K562 (cell line): ENCODE data around the gene AFF1. TPM values are rescaled to one million over a fixed set of nuclear protein-coding genes. Genes with fewer than 3 reads are reported as not detected.

Experiments
- BCOR ChIP-seq: fragments of 450-650 bp; IDR thresholded peaks from 2 replicates; pipeline ENCODE4 v1.6.1; 2016
- FOXO4 ChIP-seq: fragments of 450-650 bp; formaldehyde crosslinking; IDR thresholded peaks from 2 replicates; pipeline ENCODE4 v1.4.0; 2020; ENCODE audit warnings: mild to moderate bottlenecking, moderate library complexity
- HNRNPUL1 ChIP-seq: fragments of 200-400 bp; formaldehyde crosslinking; IDR thresholded peaks from 2 replicates; pipeline ENCODE4 v1.6.1; 2017; ENCODE audit warnings: low read length
- ILK ChIP-seq: fragments of 450-650 bp; IDR thresholded peaks from 2 replicates; pipeline ENCODE4 v1.6.1; 2016; ENCODE audit warnings: missing genetic modification characterization, low read depth, mild to moderate bottlenecking, missing compliant biosample characterization, moderate library complexity, borderline replicate concordance
- MXI1 ChIP-seq: IDR thresholded peaks from 2 replicates; pipeline ENCODE4 v1.6.1; 2011; ENCODE audit warnings: low read depth, mild to moderate bottlenecking, improper control_type of control experiment, low read length
- NR4A1 ChIP-seq, 2 experiments: fragments of 250-450 bp in 1 of 2; fragments of 450-650 bp in 1 of 2; sonication (Bioruptor Pico) in 1 of 2; IDR thresholded peaks; 2 replicates each; pipeline versions ENCODE4 v1.4.0 to v1.6.1; 2016 to 2020; ENCODE audit warnings: mild to moderate bottlenecking in 2 of 2, missing compliant biosample characterization in 1 of 2, missing genetic modification characterization in 1 of 2, moderate library complexity in 1 of 2
- PHF21A ChIP-seq: fragments of 450-650 bp; IDR thresholded peaks from 2 replicates; pipeline ENCODE4 v1.6.1; 2017; ENCODE audit warnings: low read depth, borderline replicate concordance
- PYGO2 ChIP-seq: fragments of 450-650 bp; IDR thresholded peaks from 2 replicates; pipeline ENCODE4 v1.6.1; 2016; ENCODE audit warnings: mild to moderate bottlenecking, missing genetic modification characterization, moderate library complexity, missing compliant biosample characterization
- RBFOX2 ChIP-seq: fragments of 200-400 bp; formaldehyde crosslinking; IDR thresholded peaks from 2 replicates; pipeline ENCODE4 v1.6.1; 2017; ENCODE audit warnings: low read depth, mild to moderate bottlenecking, low read length, moderate library complexity
- TBL1XR1 ChIP-seq, 2 experiments: IDR thresholded peaks; 2 replicates each; pipeline ENCODE4 v1.6.1; 2012; ENCODE audit warnings: improper control_type of control experiment in 2 of 2, low read length in 2 of 2, mild to moderate bottlenecking in 1 of 2
- ZFPM2 ChIP-seq: fragments of 250-450 bp; sonication (Bioruptor Pico); IDR thresholded peaks from 2 replicates; pipeline ENCODE4 v1.5.1; 2022; ENCODE audit warnings: mild to moderate bottlenecking
- ZNF124 ChIP-seq: sonication (generic); formaldehyde crosslinking; IDR thresholded peaks from 2 replicates; pipeline ENCODE4 v1.8.1; 2022; ENCODE audit warnings: missing genetic modification reagents
- ZNF174 ChIP-seq: fragments of 250-450 bp; sonication (Bioruptor Pico); IDR thresholded peaks from 2 replicates; pipeline ENCODE4 v1.4.0; 2020; ENCODE audit warnings: mild to moderate bottlenecking
- ZNF24 ChIP-seq: fragments of 450-650 bp; IDR thresholded peaks from 2 replicates; pipeline ENCODE4 v1.6.1; 2016
- ZNF253 ChIP-seq: fragments of 250-450 bp; sonication (Bioruptor Pico); conservative IDR thresholded peaks from 2 replicates; pipeline ENCODE4 v1.6.1; 2021; ENCODE audit warnings: mild to moderate bottlenecking
- ZNF318 ChIP-seq, 2 experiments: fragments of 450-650 bp; IDR thresholded peaks; 2 replicates each; pipeline ENCODE4 v1.6.1; 2016; ENCODE audit warnings: mild to moderate bottlenecking in 2 of 2, borderline replicate concordance in 1 of 2, low read depth in 1 of 2, moderate library complexity in 1 of 2
- polyA plus RNA-seq, 8 experiments: library from polyadenylated mRNA; depleted of rRNA in 4 of 8; stranded (reverse) in 5 of 8; unstranded in 3 of 8; fragments of >200 nt; fragmentation: Nextera tagmentation in 2 of 8; fragmentation: Illumina TruSeq in 1 of 8; extraction: Ambion mirVana in 2 of 8; extraction: Trizol in 1 of 8; gene quantifications; 2 replicates each; pipeline versions ENCODE4 v1.2.1 to v1.2.3, GENCODE V29; 2011 to 2014; ENCODE audit warnings: inconsistent platforms in 1 of 8, missing spikeins in 1 of 8
- total RNA-seq, 7 experiments: library from RNA; depleted of rRNA in 6 of 7; stranded (reverse); fragments of >200 nt in 6 of 7; fragmentation: Illumina TruSeq in 2 of 7; extraction: Trizol in 2 of 7; gene quantifications; 2 replicates each; pipeline versions ENCODE4 v1.2.1 to v1.2.3, GENCODE V29; 2011 to 2021; ENCODE audit warnings: low replicate concordance in 1 of 7
- TF ChIP-seq, protein P1 (sequence below): IDR thresholded peaks from 2 replicates; pipeline ENCODE4 v1.6.1; 2014; ENCODE audit warnings: antibody characterized with exemption

AFF1 gene
- total and polyA plus RNA-seq, 9 of the 15 experiments (the other 6 are each of a cell fraction or from before 2014, with no cell fraction given), result 4.1 to 47.5 (median 17.2) TPM

DNA sequence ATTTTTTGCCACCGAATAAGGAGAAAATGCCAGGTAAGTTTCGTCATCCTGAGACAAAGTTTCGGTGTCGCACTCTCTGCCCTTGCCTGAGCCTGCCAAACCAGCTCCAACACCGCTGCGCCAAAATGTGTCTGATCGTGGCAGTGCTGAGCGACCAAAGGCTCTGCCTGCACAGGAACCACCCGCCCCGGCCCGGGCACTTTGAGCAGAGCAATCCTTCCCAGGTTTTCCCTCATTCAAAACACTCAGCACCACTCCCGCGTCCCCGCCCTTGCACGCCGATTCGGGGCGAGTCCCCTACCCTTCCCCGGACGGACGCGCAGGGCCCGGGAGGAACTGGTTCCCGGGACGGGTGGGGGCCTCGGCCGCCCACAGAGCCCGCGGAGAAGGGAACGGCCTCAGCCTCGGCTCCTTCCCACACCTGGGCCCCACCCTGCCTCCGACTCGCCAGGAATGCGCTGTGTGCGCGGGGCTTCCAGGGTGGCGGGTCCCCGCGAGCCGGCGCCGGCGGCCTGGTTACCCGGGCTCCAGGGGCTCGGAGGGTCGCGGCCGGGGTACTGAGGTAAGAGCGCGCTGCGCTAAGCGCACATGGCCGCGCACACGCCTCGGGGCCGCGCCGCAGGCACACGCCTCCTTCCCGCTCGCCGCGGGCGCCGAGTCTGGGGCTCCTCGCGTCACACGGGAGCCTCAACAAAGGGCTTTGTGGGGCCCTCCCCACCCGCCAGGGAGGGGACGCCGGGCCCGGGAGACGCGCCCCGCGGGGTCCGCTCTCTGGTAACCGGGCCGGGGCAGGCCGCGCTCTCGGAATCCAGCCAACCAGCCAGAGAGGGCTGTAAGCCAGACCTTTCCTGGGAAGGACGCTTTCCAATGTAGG, 42.8 kb upstream of the AFF1 start, which contains the start of gene C4orf36 (continued):
- TF ChIP-seq, protein P1, sequence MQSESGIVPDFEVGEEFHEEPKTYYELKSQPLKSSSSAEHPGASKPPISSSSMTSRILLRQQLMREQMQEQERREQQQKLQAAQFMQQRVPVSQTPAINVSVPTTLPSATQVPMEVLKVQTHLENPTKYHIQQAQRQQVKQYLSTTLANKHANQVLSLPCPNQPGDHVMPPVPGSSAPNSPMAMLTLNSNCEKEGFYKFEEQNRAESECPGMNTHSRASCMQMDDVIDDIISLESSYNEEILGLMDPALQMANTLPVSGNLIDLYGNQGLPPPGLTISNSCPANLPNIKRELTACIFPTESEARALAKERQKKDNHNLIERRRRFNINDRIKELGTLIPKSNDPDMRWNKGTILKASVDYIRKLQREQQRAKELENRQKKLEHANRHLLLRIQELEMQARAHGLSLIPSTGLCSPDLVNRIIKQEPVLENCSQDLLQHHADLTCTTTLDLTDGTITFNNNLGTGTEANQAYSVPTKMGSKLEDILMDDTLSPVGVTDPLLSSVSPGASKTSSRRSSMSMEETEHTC, result no peak
- no peak for TF ChIP-seq NR4A1 (CRISPR knock-in tag; IDR thresholded peaks at IDR 0.05)
- TF ChIP-seq NR4A1 (tag; IDR thresholded peaks at IDR 0.05), result no peak
- TF ChIP-seq ZNF24, result no peak
- no peak for TF ChIP-seq ZNF253 (CRISPR knock-in tag)
- TF ChIP-seq ZNF174 (CRISPR knock-in tag), result no peak
- TF ChIP-seq ZFPM2 (CRISPR knock-in tag), result no peak
- TF ChIP-seq ZNF318 (IDR thresholded peaks at IDR 0.05; ENCODE audit: borderline replicate concordance in 1 of 2, low read depth in 1 of 2), result no peak
- no peak for TF ChIP-seq PHF21A
- no peak for TF ChIP-seq PYGO2 (tag)
- no peak for TF ChIP-seq MXI1
- TF ChIP-seq ZNF124 (CRISPR knock-in tag), result peak; percentile 83; the same call in 1 of the 2 replicates
- no peak for TF ChIP-seq TBL1XR1 (IDR thresholded peaks at IDR 0.05; ENCODE audit: low read length in 2 of 2)
- 0 out of 2 replicates have a peak, but pooled peaks have one; percentile 18 for TF ChIP-seq BCOR
- peak; percentile 45 for TF ChIP-seq RBFOX2
- no peak for TF ChIP-seq HNRNPUL1
- TF ChIP-seq FOXO4 (CRISPR knock-in tag), result no peak
- no peak for TF ChIP-seq ILK (tag)
